Fibroblast of skin of right quadriceps (primary cell): ENCODE measurements around the gene UBE2J2.

Experiments used
- DNase-seq: peaks from one replicate; pipeline ENCODE4 v3.0.0-alpha.2; 2013

UBE2J2 gene

GRCh38 chr1:1309251-1310108 is 35.8 kb upstream of the UBE2J2 start:
- DNase-seq = no peak

GRCh38 chr1:1308756-1309250 is 35.1 kb upstream of the UBE2J2 start:
- DNase-seq = no peak

- peak; percentile 94 for DNase-seq
Measured at GRCh38 chr1:1307923-1308755, 34.5 kb upstream of the UBE2J2 start, which contains the start of the genes ACAP3 and PUSL1. TSS of gene ACAP3 (minus strand) at chr1:1307930. CDS start at chr1:1307815, 115 bp downstream. TSS of gene PUSL1 (plus strand) at chr1:1308597. CDS start at chr1:1308644, 47 bp downstream.

- DNase-seq = no peak
Measured at GRCh38 chr1:1307261-1307922, 33.7 kb upstream of the UBE2J2 start.

GRCh38 chr1:1306661-1307260 is 33.1 kb upstream of the UBE2J2 start:
- no peak for DNase-seq

- DNase-seq = peak; percentile 22
Measured at GRCh38 chr1:1306070-1306660, 32.5 kb upstream of the UBE2J2 start.

GRCh38 chr1:1305300-1306069 is 31.8 kb upstream of the UBE2J2 start:
- peak; percentile 79 for DNase-seq

- peak; percentile 82 for DNase-seq
Measured at GRCh38 chr1:1304331-1305299, 31.0 kb upstream of the UBE2J2 start.

- DNase-seq = no peak
Measured at GRCh38 chr1:1303736-1304135, 30.1 kb upstream of the UBE2J2 start.

GRCh38 chr1:1302951-1303509 is 29.4 kb upstream of the UBE2J2 start:
- DNase-seq = no peak

GRCh38 chr1:1302006-1302430 is 28.4 kb upstream of the UBE2J2 start:
- DNase-seq = no peak

GRCh38 chr1:1300352-1300739 is 26.7 kb upstream of the UBE2J2 start:
- no peak for DNase-seq

GRCh38 chr1:1299686-1300351 is 26.2 kb upstream of the UBE2J2 start:
- DNase-seq = no peak

GRCh38 chr1:1298861-1299685 is 25.4 kb upstream of the UBE2J2 start:
- peak; percentile 12 for DNase-seq

- no peak for DNase-seq
Measured at GRCh38 chr1:1297802-1298424, 24.3 kb upstream of the UBE2J2 start.

GRCh38 chr1:1296070-1297061 is 22.7 kb upstream of the UBE2J2 start:
- DNase-seq = no peak
